ENCODE data around the gene SLC25A1.
"Not testable (repeated sequence)": the region's sequence is repeated elsewhere in the genome, so short reads cannot be mapped to it uniquely, and the experiment has no call there.

The SLC25A1 gene

DNA sequence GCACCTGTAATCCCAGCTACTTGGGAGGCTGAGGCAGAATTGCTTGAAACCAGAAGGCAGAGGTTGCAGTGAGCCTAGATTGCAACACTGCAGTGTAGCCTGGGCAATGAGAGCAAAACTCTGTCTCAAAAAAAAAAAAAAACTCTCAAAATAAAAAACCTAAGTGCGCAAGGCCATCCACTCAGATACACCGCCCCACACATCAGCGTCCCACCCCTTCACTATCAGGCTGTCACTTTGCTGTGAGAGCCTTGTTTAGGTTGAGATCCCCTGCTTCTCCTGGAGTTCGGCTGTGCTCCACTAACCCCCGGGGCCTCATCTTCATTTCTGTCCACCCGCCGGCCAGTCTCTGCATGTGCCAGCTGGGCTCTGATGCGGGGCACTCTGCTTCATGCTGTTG is 12.1 kb downstream of the SLC25A1 start:
- no peak for DNase-seq

DNA sequence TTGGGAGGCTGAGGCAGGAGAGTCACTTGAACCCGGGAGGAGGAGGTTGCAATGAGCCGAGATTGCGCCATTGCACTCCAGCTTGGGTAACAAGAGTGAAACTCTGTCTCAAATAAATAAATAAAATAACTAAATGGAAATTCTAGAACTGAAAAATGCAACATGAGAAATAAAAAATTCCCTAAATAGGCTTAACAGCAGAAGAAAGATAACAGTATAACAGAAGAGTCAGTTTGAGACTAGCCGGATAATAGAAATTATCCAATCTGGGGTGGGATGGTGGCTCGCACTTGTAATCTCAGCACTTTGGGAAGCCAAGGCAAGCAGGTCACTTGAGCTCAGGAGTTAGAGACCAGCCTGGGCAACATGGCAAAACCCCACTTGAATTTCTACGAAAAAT is 14.1 kb downstream of the SLC25A1 start:
- DNase-seq: no peak

GRCh38 chr22:19158649-19159048 is 19.9 kb downstream of the SLC25A1 start:
- DNase-seq: not testable (repeated sequence)

- not testable (repeated sequence) for DNase-seq
These were observed 22.4 kb downstream of the SLC25A1 start for GRCh38 chr22:19156109-19156508.

GRCh38 chr22:19152942-19153883 is 25.3 kb downstream of the SLC25A1 start:
- no peak for DNase-seq

DNA sequence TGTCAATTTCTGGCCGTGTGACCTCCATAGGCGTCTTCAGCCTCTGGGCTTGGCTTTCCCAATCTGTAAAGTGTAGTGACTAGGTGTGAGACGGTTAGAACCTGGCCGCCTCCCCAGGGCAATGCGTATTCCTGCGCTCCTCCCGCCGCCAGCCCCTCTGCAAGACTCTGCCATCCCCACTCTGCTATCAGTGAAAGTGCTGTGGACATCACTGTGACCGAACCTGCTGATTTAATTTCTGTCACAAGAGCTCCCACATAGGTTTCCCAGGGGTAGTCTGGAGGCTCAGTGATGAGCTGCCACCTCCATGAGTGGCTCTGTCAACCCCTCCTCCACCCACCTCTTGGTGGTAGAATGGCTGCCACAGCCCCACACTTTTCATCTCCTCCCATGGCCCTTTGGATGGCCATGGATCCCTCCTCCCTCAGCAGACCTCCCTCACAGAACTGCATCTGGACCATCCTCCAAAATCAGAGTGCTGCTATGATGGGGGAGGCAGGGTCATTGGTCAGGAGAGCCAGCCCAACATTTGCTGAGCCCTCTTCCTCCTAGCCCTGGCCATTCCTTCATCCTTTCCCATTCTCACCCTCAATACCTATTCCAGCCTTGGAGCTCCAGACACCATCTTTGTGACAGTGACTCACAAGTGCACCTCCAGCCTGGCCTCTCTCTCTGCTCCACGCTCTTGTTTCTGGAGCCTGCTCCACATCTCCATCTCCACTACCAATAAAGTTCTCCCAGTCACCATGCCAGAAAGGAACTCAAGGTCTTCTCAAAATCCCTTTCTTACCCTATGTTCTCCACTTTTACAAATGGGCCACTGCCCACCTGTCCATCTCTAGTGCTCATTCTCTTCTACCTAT is 27.0 kb downstream of the SLC25A1 start:
- no peak for DNase-seq

DNA sequence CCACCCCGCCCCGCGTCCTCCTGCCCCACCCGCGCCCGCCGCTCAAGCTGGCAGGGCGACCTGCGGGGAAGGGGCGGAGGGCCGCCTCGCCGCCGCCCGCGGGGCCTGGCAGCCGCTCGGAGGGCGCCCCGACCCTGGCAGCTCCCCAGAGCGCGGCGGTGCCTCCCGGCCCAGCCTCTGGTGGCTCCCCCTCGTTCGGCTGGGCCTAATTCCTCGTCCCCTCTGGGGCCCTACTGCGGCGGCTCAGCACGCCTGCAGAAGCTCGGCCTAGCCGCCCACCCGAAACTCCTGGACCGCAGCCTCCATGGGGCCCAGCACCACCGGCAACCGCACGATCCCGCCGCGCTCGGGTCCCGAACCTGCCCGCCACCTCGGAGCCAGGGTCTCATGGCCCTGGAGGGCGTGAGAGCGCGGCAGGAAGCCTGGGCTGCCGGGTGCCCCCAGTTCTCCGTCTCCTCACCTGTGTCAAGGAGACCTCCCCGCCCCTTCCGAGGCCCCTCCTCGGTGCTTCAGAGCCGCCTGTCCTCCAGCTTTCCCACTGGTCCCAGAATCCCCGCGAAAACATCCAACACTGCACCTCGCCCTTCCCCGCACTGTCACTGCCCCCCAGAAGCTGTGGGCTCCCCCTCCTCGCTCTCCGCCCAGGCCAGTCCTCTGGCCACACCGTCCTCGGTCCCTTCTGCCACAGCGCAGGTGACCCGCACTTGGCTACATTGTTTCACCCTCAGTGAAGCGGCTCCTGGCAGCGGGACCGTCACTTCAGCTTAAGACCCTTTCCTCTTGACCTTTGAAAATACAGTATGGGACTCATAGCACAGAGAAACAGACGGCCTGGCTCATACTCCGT is 27.8 kb downstream of the SLC25A1 start:
- DNase-seq: no peak

DNA sequence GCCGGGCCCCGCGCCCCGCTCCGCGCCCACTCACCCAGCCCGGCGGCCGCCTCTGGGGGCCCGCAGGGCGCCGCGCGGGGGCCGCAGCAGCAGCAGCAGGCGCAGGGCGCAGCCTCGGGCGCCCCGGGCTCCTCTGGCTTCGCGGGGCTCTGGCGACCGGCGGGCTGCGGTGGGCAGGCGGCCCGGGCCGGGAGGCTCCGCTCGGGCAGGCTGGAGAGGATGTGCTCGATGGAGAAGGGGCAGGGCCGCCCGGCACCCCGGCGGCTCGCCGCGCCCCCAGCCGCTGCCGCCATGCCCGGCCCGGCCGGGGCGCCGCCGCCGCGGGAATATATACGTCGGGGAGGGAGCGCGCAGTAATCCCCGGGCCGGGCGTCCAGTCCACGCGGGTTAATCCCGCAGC is 28.5 kb downstream of the SLC25A1 start, which contains the start of gene GSC2:
Gene GSC2 (minus strand): TSS at position 302 of the 400 bp plus-strand sequence. CDS start 9 bp downstream, at position 293.
- DNase-seq: no peak

- no peak for DNase-seq
These were observed 29.3 kb downstream of the SLC25A1 start for GRCh38 chr22:19149047-19149883.

DNA sequence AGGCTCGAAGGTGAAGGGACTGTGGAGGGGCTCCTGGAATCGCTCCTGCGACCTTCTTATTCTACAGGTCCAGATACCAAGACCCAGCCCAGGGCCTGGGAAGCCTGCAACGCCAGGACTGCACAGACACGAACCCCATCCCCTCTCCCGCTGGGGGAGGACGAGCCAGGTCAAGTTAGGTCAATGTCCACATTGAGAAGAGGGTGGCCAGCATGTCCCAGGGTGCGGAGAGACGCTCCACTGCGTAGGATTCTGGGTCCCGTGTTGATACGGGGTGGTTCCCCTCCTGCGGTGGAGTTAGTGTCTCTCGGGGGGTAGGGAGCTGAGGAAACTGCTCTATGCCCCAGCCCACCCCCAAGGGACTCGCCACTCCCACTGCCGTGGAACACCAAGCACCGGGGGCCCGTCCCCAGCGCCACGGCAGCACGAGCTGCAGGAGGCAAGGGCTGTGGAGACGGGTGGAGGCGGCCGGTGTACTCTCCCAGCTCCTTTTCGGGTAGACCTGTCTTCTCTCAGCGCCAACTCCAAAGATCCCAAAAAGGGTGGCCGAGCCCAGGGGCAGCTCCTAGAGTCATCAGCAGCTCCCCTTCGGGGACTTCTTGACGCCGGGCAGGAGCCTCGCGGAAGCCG is 30.0 kb downstream of the SLC25A1 start:
- DNase-seq: no peak

DNA sequence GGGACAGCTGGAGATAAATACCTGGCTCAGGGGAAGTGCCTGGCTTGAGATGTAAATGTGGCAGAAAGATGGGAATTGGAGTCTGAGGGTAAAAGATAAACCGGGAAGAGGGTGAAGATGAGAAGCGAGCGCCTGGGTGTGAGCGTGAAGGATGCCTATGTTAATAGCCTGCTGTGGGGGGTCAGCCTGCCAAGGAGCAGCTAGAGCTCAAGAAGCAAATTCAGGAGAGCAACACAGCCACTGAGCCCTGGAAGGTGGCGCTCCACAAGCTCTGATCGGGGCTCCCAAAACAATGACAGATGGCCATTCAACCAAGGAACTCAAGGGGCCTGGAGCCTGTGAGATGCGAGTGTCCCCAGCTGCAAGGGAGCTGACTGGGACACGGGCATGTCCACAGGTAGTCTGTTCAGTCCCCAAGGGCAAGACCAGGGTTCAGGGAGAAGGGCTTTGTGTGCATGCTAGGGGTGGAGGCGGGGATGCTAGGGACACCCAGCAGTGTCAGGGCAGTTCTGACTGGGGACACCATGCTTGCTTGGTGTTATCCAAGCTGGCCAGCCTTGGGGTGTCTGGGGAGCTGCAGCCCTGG is 31.2 kb downstream of the SLC25A1 start:
- no peak for DNase-seq

DNA sequence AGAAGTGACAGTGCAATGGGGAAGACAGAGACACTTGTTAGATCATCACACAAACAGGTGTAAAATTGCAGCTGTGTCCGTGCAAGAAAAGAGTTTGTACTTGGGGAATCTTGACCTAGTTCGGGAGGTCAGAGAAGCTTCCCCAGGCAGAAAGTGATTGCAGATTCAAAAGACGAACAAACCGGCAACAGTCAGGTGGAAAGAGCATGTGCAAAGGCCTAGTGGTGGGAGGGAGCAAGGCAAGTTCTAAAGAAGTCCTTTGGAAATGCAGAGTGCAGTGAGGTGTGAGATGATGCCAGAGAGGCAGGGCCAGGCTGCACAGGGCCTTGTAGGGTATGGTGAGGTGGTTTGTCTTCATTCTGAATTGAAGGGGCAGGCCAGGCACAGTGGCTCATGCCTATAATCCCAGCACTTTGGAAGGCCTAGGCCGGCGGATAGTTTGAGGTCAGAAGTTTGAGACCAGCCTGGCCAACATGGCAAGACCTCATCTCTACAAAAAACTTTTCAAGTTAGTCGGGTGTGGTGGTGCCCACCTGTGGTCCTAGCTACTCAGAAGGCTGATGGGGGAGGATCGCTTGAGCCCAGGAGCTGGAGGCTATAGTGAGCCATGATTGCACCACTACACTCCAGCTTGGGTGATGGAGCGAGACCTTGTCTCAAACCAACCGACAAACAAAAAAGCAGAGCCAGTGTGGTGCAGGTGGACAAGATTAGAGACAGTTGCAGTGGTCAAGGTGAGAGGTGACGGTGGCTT is 32.1 kb downstream of the SLC25A1 start:
- no peak for DNase-seq

- no peak for DNase-seq
These were observed 34.6 kb downstream of the SLC25A1 start for GRCh38 chr22:19143967-19144400.

DNA sequence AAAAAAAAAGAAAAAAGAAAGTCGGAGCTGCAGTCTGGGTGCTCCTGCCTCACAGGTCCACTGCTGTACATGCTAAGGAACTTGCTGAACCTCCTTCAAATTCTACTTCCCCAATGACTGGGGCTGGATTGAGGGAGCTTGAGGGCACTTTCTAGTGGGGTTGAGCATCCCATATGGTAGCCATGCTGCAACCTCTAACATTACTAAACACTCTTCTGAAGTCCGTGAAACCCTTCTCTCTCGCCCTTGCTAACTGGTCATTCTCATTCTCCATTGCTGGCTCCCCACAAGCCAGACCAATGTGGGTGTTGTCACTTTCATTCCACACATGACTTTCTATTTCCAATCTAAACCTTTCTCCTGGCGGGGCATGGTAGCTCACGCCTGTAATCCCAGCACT is 35.3 kb downstream of the SLC25A1 start:
- DNase-seq: no peak

GRCh38 chr22:19142394-19142793 is 36.1 kb downstream of the SLC25A1 start:
- DNase-seq: no peak

GRCh38 chr22:19139974-19140373 is 38.6 kb downstream of the SLC25A1 start:
- DNase-seq: no peak

DNA sequence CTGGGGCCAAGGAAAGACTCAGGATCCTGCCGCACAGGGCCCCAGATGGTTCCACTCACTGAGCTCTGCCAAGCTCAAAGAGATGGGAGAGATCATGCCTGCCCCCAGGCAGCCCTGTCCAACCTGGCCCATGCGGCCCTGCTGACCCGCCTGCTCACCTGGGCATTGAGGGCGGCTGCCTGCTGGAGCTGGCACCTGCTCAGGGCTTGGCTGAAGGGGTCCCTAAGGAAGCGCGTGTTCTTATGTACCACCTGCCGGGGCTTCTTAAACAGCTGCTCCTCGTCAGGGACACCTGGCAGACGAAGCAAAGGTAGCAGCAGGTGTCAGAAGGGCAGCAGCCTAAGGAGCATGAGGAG is 39.6 kb downstream of the SLC25A1 start:
- DNase-seq: no peak

- no peak for DNase-seq
These were observed 40.1 kb downstream of the SLC25A1 start for GRCh38 chr22:19138217-19139000.
